Endothelial cell of umbilical vein (primary cell): ENCODE data around the gene GFOD1. TPM values are rescaled to one million over a fixed set of nuclear protein-coding genes. Genes with fewer than 3 reads are reported as not detected.

Source experiments
- BruUV-seq: library from RNA; stranded (reverse); fragments of 400-500 nt; replicated peaks from 2 replicates; lab custom pipeline; 2021; lab: Mats Ljungman, UMichigan
- CTCF ChIA-PET: fragments of 300-600, 350-600 bp; sonication (Branson Sonifier 250); formaldehyde crosslinking; loops from one replicate; lab custom pipeline; 2021; ENCODE audit warnings: antibody characterized with exemption, inconsistent platforms; lab: Charles Lee
- POLR2A ChIA-PET: fragments of 300-600, 350-600 bp; sonication (Branson Sonifier 250); formaldehyde crosslinking; loops from one replicate; lab custom pipeline; 2021; ENCODE audit warnings: antibody characterized with exemption, inconsistent platforms; lab: Charles Lee
- DNase-seq: peaks from one replicate; pipeline ENCODE4 v3.0.0-alpha.2; 2011; ENCODE audit warnings: low read depth, low spot score
- FAIRE-seq: peaks from 2 replicates; lab custom pipeline; 2011; peaks lifted over from hg19 to GRCh38; lab: Jason Lieb, UNC
- H2AFZ ChIP-seq: 2 replicates; pipeline ENCODE4 v1.6.0; 2012; ENCODE audit warnings: low read depth, low read length, control low read depth, inconsistent platforms
- H3K27ac ChIP-seq: 2 replicates; pipeline ENCODE4 v1.5.1; 2011; ENCODE audit warnings: low read depth, mild to moderate bottlenecking, control low read depth, low read length, moderate library complexity; ENCODE audit not compliant: insufficient read depth
- H3K27me3 ChIP-seq, 2 experiments: 2 replicates each; pipeline versions ENCODE4 v1.6.0 to v1.6.1; 2011; ENCODE audit warnings: low read length in 2 of 2, mixed read lengths in 1 of 2; ENCODE audit not compliant: control insufficient read depth in 2 of 2, insufficient read depth in 2 of 2
- H3K36me3 ChIP-seq, 2 experiments: 2 replicates in 1 of 2; 3 replicates in 1 of 2; pipeline ENCODE4 v1.5.1; 2011; ENCODE audit warnings: low read length in 2 of 2, mild to moderate bottlenecking in 1 of 2, moderate library complexity in 1 of 2; ENCODE audit not compliant: control insufficient read depth in 2 of 2, insufficient read depth in 2 of 2; ENCODE audit errors: extremely low read depth in 1 of 2
- H3K4me1 ChIP-seq: 3 replicates; pipeline ENCODE4 v1.5.1; 2011; ENCODE audit warnings: mild to moderate bottlenecking, low read length; ENCODE audit not compliant: control insufficient read depth, insufficient read depth; ENCODE audit errors: extremely low read depth
- H3K4me2 ChIP-seq: 2 replicates; pipeline ENCODE4 v1.6.1; 2011; ENCODE audit warnings: low read length, control low read depth, mixed read lengths; ENCODE audit not compliant: insufficient read depth
- H3K4me3 ChIP-seq, 3 experiments: fragments of 200-600 bp in 1 of 3; sonication (generic), shearing (Covaris generic) in 1 of 3; replicated peaks in 1 of 3; 2 replicates each; pipeline ENCODE4 v1.5.1; 2011 to 2016; ENCODE audit warnings: control low read depth in 3 of 3, low read length in 3 of 3, mild to moderate bottlenecking in 2 of 3, inconsistent platforms in 1 of 3, low read depth in 1 of 3, moderate library complexity in 1 of 3; ENCODE audit not compliant: insufficient read depth in 1 of 3
- H3K79me2 ChIP-seq: 2 replicates; pipeline ENCODE4 v1.6.0; 2012; ENCODE audit warnings: low read length, inconsistent platforms; ENCODE audit not compliant: control insufficient read depth, insufficient read depth
- H3K9ac ChIP-seq: replicated peaks from 2 replicates; pipeline ENCODE3; 2011; ENCODE audit warnings: low read length, control low read depth; ENCODE audit not compliant: insufficient read depth; ENCODE audit errors: extremely low read depth
- H3K9me1 ChIP-seq: replicated peaks from 3 replicates; pipeline ENCODE4 v1.6.0; 2011; ENCODE audit warnings: mild to moderate bottlenecking, low read length; ENCODE audit not compliant: control insufficient read depth, insufficient read depth; ENCODE audit errors: extremely low read depth
- H3K9me3 ChIP-seq: replicated peaks from 2 replicates; pipeline ENCODE4 v1.5.1; 2012; ENCODE audit warnings: low read length, inconsistent platforms; ENCODE audit not compliant: control insufficient read depth, insufficient read depth
- H4K20me1 ChIP-seq: replicated peaks from 2 replicates; pipeline ENCODE3; 2011; ENCODE audit warnings: mild to moderate bottlenecking, low read length; ENCODE audit not compliant: control insufficient read depth, insufficient read depth; ENCODE audit errors: extremely low read depth
- CTCF ChIP-seq, 2 donors: IDR thresholded peaks; 1 replicate in 1 of 2; 2 replicates in 1 of 2; pipeline ENCODE4 v1.5.1; 2011; ENCODE audit warnings: low read length in 2 of 2, mild to moderate bottlenecking in 2 of 2, moderate library complexity in 2 of 2, control low read depth in 1 of 2, inconsistent platforms in 1 of 2, low read depth in 1 of 2; ENCODE audit not compliant: insufficient read depth in 1 of 2; ENCODE audit errors: extremely low read depth in 1 of 2
- EZH2 ChIP-seq: IDR thresholded peaks from 2 replicates; pipeline ENCODE4 v1.6.1; 2012; ENCODE audit warnings: borderline replicate concordance, low read depth, mild to moderate bottlenecking, moderate library complexity, low read length, inconsistent platforms; ENCODE audit not compliant: severe bottlenecking
- FOS ChIP-seq: IDR thresholded peaks from 2 replicates; pipeline ENCODE4 v1.6.1; 2011; ENCODE audit warnings: mild to moderate bottlenecking, low read length, moderate library complexity, borderline replicate concordance; ENCODE audit not compliant: insufficient read depth
- GATA2 ChIP-seq: IDR thresholded peaks from 2 replicates; pipeline ENCODE4 v1.7.0; 2011; ENCODE audit warnings: low read depth, mild to moderate bottlenecking, moderate library complexity, mixed read lengths, low read length; ENCODE audit not compliant: insufficient read length, insufficient read depth
- JUN ChIP-seq: IDR thresholded peaks from 2 replicates; pipeline ENCODE4 v1.6.1; 2011; ENCODE audit warnings: borderline replicate concordance, low read depth; ENCODE audit not compliant: insufficient read length, insufficient read depth
- MAX ChIP-seq: IDR thresholded peaks from 2 replicates; pipeline ENCODE4 v1.6.1; 2011; ENCODE audit not compliant: insufficient read depth, insufficient read length
- MYC ChIP-seq: IDR thresholded peaks from one replicate; pipeline ENCODE4 v1.6.1; 2011; ENCODE audit warnings: mild to moderate bottlenecking, low read depth, low read length
- POLR2A ChIP-seq: IDR thresholded peaks from 2 replicates; pipeline ENCODE4 v1.6.1; 2012; ENCODE audit warnings: low read depth, mild to moderate bottlenecking, control low read depth, low read length
- POLR2AphosphoS5 ChIP-seq: IDR thresholded peaks from 2 replicates; pipeline ENCODE4 v1.6.1; 2012; ENCODE audit warnings: low read depth, mild to moderate bottlenecking, control low read depth, low read length, moderate library complexity; ENCODE audit not compliant: insufficient read depth
- dilution Hi-C: fragments of 300-500 bp; cut with MboI; formaldehyde crosslinking; loops from one replicate; pipeline ENCODE4 v1.15.0; 2019; ENCODE audit warnings: low sequenced_read_pairs; ENCODE audit not compliant: extremely low pct_ligation_motif_present
- intact Hi-C: fragments of 100-400 bp; cut with micrococcal nuclease; formaldehyde crosslinking; loops from one replicate; pipeline ENCODE4 v1.10.0; 2022
- polyA plus RNA-seq, 4 experiments: library from polyadenylated mRNA; depleted of rRNA in 3 of 4; stranded (reverse) in 3 of 4; unstranded in 1 of 4; fragments of >200 nt; gene quantifications; 2 replicates each; pipeline versions ENCODE4 v1.2.1 to v1.2.3, GENCODE V29; 2011 to 2012; ENCODE audit warnings: missing spikeins in 1 of 4
- total RNA-seq: library from RNA; stranded (reverse); gene quantifications from 2 replicates; pipeline ENCODE4 v1.2.3, GENCODE V29; 2021

Gene GFOD1
- total and polyA plus RNA-seq, 2 donors (not counting 3 experiments of a cell fraction or from before 2014, with no cell fraction given) = 12.1 to 24.1 TPM

GRCh38 chr6:13360671-13361540 lies 126.5 kb downstream of the GFOD1 start:
- H3K27ac ChIP-seq = no peak overlapping the region
- no peaks in the 10 kb centered on the region for H4K20me1 ChIP-seq
- H3K4me2 ChIP-seq = no peak overlapping the region
- DNase-seq = no peak
- TF ChIP-seq EZH2 (no peak), MAX (no peak), CTCF (IDR thresholded peaks at IDR 0.05; ENCODE audit: extremely low read depth in 1 of 2, insufficient read depth in 1 of 2, low read depth in 1 of 2, low read length in 2 of 2) (no peak), POLR2AphosphoS5 (no peak), MYC (no peak), GATA2 (no peak), POLR2A (no peak), JUN (no peak), FOS (no peak)
- no TSS peak for BruUV-seq
- intact Hi-C loops = no loop called here
- H3K27me3 ChIP-seq = no peaks in the 10 kb centered on the region
- no peaks in the 10 kb centered on the region for H3K9me3 ChIP-seq
- H2AFZ ChIP-seq = no peak overlapping the region
- H3K36me3 ChIP-seq = peaks cover 0 to 19% of the 10 kb centered on the region in 2 experiments
- H3K79me2 ChIP-seq = no peaks in the 10 kb centered on the region
- no peaks in the 10 kb centered on the region for H3K9me1 ChIP-seq
- POLR2A ChIA-PET = no interaction called here
- peaks cover 7% of the 10 kb centered on the region for H3K4me1 ChIP-seq
- dilution Hi-C loops = no loop called here
- no peak for FAIRE-seq
- H3K4me3 ChIP-seq = no peak overlapping the region
- H3K9ac ChIP-seq = no peak overlapping the region
- CTCF ChIA-PET = interaction anchor here (1.0 kb wide), 1 partner anchor 215 kb away, joined by 3 read pairs; no protein-coding TSS in a partner anchor
